ENCODE measurements around the gene CPT1B.
A peak's percentile ranks its signal among the peaks of the same experiment; 100 is the strongest.
"Not testable (repeated sequence)": the region's sequence is repeated elsewhere in the genome, so short reads cannot be mapped to it uniquely, and the experiment has no call there.

The CPT1B gene

GRCh38 chr22:50544746-50545253 lies 33.4 kb downstream of the CPT1B start:
- no peak overlapping the region for H3K4me3 ChIP-seq (ENCODE audit: low read length)
- TF ChIP-seq ZNF274 (IDR thresholded peaks at IDR 0.05; ENCODE audit: low read depth, low read length), result no peak

- no peak overlapping the region for H3K4me3 ChIP-seq (ENCODE audit: low read length)
- no peak for TF ChIP-seq ZNF274 (IDR thresholded peaks at IDR 0.05; ENCODE audit: low read depth, low read length)
Measured at GRCh38 chr22:50544078-50544745, 34.0 kb downstream of the CPT1B start.

DNA sequence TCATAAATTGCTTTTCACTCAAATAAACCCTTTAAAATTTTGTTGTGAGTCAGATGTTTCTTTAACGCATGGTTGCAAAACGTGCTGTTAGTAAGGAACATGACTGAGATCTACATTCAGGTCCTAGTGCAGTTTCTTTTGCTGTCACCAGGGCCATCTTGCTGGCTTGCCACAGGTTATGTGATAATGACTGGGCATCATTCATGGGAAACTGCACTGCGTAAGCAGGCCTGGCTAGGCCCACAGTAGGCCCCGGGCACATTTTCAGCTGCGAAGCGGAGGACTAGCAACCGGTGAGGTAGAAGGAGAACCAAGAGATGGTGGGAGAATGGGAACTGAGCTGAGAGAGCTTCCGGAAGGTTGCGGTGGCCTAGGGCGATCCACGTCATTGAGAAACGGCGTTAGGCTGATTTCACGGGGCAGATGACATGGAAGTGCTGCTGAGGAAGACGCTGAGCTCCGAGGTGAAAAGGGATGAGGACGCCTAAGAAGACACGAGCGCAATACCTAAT lies 35.8 kb downstream of the CPT1B start:
- H3K4me3 ChIP-seq (ENCODE audit: low read length), result peak overlapping the region; percentile 0; the same call in 1 of the 2 replicates
- TF ChIP-seq ZNF274 (IDR thresholded peaks at IDR 0.05; ENCODE audit: low read depth, low read length), result no peak

GRCh38 chr22:50541667-50542026 lies 36.6 kb downstream of the CPT1B start:
- peak overlapping the region; percentile 49; the same call in 1 of the 2 replicates for H3K4me3 ChIP-seq (ENCODE audit: low read length)

- TF ChIP-seq ZNF274 (IDR thresholded peaks at IDR 0.05; ENCODE audit: low read depth, low read length), result no peak
- no peak overlapping the region for H3K4me3 ChIP-seq (ENCODE audit: low read length)
Measured at GRCh38 chr22:50540381-50540780, 37.8 kb downstream of the CPT1B start.

DNA sequence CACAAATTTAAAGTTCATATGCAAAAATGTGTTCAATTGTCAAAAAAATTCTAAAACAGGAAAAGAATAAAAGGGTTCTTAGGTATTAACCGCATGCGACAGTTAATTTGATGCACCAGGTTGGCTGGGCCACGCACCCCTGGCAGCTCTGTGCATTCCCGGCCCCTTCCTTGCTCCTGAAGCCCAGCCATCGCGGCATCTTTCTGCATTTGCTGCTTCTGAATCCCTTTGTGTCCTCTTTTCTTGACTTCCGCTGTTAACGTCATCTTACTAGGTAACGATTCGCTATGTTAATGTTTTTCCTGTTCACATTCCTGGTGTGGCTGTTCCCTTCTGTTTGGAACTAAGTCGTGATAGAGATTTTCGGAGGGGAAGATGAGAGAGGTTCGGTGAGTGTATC lies 40.5 kb downstream of the CPT1B start:
- no peak overlapping the region for H3K4me3 ChIP-seq (ENCODE audit: low read length)
- TF ChIP-seq ZNF274 (IDR thresholded peaks at IDR 0.05; ENCODE audit: low read depth, low read length), result no peak

DNA sequence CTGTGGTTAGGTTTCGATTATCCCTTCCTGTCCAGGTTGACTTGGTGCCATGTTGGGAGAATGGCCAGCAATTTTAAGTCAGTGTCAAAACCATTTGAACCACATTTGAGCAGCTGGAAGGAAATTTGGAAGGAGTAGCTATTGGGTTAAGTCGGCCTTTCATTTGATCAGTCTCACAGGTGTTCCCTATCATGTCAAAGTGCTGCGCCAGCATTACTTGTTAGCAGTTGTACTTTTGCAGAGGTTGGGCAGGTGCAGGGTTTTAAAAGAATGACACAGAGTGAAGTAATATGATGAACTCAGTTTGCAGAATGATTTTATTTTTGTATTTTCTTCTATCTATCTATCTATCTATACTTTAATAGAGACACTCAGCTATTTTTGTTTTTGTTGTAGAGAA lies 42.0 kb downstream of the CPT1B start:
- no peak for TF ChIP-seq ZNF274 (IDR thresholded peaks at IDR 0.05; ENCODE audit: low read depth, low read length)

DNA sequence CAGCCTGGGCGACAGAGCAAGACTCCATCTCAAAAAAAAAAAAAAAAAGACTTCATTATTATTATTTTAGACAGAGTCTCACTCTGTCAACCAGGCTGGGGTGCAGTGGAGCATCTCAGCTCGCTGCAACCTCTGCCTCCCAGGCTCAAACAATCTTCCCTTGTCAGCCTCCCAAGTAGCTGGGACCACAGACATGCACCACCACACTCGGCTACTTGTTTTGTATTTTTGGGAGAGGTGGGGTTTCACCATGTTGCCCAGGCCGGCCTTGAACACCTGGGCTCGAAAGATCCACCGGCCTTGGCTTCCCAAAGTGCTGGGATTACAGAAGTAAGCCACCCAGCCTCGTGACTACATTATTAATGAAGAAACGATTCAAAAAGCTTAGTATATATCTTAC lies 43.1 kb downstream of the CPT1B start:
- H3K4me3 ChIP-seq (ENCODE audit: low read length), result no peak overlapping the region
- TF ChIP-seq ZNF274 (IDR thresholded peaks at IDR 0.05; ENCODE audit: low read depth, low read length), result no peak

More for the DNA sequence above, 42.0 kb downstream of the CPT1B start:
- no peak overlapping the region for H3K4me3 ChIP-seq (ENCODE audit: low read length)

DNA sequence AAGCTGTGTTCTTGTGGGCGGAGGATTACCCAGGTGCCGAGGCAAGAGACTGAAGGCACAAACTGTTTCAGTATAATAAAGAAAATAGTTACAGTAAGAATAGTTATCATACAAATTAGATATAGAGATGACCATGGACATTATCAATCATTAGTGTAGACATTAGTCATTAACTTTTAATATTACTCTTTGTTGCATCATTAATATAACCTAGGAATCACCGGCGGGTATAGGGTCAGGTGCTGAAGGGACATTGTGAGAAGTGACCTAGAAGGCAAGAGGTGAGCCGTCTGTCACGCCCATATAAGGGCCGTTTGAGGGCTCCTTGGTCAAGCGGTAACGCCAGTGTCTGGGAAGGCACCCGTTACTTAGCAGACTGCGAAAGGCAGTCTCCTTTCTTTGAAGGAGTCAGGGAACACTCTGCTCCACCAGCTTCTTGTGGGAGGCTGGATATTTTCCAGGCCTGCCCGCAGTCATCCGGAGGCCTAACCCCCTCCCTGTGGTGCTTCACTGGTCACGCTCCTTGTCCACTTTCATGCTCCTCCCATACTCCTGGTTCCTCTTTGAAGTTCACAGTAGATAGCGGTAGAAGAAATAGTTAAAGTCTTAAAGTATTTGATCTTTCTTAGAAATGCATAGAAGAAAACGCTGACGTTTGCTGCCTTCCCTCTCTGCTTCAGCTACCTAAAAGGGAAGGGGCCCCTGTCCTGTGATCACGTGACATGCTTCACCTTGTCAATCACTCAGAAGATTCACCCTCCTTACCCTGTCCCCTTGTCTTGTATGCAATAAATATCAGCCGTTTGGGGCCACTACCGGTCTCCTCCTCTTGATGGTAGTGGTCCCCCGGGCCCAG lies 44.1 kb downstream of the CPT1B start:
- not testable (repeated sequence) for H3K4me3 ChIP-seq (ENCODE audit: low read length)

DNA sequence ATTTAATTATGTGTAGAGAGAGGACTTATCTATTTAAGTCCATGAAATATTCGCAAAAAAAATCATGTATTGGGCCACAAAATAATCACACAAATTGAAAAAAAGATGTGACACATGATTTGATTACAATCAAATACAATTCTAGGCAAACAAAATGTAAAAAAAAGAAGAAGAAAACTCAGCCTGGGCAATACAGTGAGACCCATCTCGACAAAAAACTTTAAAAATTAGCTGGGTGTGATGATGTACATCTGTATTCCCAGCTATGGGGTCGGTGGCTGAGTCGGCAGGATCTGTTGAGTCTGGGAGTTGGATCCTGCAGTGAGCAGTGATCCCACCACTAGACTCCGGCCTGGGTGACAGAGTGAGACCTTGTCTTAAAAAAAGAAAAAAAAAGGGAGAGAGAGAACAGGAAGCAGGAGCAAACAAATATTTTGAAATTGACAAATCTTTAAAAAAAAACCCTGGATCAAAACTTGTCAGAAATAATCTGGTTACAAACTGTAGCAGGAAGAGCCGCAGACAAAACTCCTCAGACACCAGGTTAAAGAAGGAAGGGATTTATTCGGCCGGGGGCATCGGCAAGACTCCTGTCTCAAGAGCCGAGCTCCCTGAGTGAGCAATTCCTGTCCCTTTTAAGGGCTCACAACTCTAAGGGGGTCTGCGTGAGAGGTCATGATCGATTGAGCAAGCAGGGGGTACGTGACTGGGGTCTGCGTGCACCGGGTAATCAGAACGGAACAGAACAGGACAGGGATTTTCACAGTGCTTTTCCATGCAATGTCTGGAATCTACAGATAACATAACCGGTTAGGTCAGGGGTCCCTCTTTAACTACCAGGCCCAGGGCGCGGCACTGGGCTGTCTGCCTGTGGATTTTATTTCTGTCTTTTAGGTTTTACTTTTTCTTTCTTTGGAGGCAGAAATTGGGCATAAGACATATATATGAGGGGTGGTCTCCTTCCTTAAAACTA lies 45.1 kb downstream of the CPT1B start:
- TF ChIP-seq ZNF274 (IDR thresholded peaks at IDR 0.05; ENCODE audit: low read depth, low read length), result no peak
- no peak overlapping the region; the same call in 1 of the 2 replicates for H3K4me3 ChIP-seq (ENCODE audit: low read length)

- H3K4me3 ChIP-seq (ENCODE audit: low read length), result peak overlapping the region; percentile 79; the same call in 1 of the 2 replicates
Measured at GRCh38 chr22:50531962-50532674, 46.1 kb downstream of the CPT1B start.

DNA sequence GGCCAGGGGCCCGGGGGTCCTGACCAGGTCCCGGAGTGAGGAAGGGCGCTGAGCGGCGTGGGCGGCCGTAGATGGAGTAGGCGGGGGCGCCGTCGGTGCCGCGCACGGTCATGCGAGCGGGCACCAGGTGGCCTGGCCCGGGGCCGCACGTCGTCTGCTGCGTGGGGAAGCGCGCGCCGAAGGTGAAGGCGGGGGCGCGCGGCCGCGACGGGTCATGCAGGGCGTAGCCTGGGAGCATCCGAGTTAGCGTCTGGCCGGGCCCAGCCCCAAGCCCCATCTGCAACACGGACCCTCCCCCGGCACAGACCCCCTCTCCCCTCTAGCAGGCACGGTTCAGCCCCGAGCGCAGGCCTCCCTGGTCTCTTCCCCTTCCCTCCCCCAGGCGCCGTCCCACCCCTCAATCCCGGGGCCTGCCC lies 46.7 kb downstream of the CPT1B start:
- no peak for TF ChIP-seq ZNF274 (IDR thresholded peaks at IDR 0.05; ENCODE audit: low read depth, low read length)
- H3K4me3 ChIP-seq (ENCODE audit: low read length), result peak overlapping the region; percentile 79

More at GRCh38 chr22:50531962-50532674, 46.1 kb downstream of the CPT1B start:
- no peak for TF ChIP-seq ZNF274 (IDR thresholded peaks at IDR 0.05; ENCODE audit: low read depth, low read length)

DNA sequence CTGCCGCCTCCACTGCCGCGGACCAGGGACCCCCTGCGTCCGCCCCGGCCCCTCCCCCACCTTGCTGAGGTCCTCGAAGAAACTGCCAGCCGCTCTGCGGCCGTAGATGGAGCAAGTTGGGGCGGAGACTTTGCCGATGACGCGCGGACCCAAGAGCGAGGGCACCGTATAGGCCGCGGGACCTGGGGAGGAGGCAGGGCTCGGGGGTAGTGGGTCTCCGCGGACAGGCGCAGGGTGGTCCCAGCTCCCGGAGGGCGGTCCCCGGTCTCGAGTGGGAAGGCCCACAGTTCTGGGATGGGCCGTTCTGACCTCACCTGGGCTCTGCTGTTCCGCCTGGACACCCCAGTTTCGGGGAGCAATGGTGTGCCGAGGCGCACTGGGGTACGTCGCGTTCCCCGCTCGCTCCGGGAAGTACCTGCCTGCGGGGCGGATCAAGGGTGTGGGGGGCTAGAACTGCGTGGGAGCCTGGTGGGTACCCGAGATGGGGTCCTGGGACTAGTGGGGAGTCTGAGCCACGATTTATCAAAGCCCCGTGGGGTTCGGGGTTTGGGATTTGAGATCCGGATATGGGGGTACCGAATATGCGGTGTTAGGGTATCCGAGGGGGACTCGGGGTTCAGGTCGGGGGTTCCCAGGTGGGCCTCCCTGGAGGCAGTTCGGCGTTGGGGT lies 47.2 kb downstream of the CPT1B start:
- no peak for TF ChIP-seq ZNF274 (IDR thresholded peaks at IDR 0.05; ENCODE audit: low read depth, low read length)
- peak overlapping the region; percentile 79 for H3K4me3 ChIP-seq (ENCODE audit: low read length)

All from GM08714 (cell line).